ENCODE measurements around the gene MPO. TPM values are rescaled to one million over a fixed set of nuclear protein-coding genes. Genes with fewer than 3 reads are reported as not detected.

MPO gene
- total RNA-seq, 1 donor from 2014 or later, result not detected

- intact Hi-C loops (cut with DNase I), result no loop called here
- Histone ChIP-seq H3K27ac (no peak overlapping the region), H3K4me3 (no peak overlapping the region)
Measured at GRCh38 chr17:58229881-58230280, 50.9 kb downstream of the MPO start.

GRCh38 chr17:58229384-58229783 is 51.4 kb downstream of the MPO start:
- Histone ChIP-seq H3K9me3 (no peaks in the 10 kb centered on the region), H3K4me3 (no peak overlapping the region), H3K27me3 (no peaks in the 10 kb centered on the region), H3K4me1 (no peaks in the 10 kb centered on the region), H3K27ac (no peak overlapping the region), H3K36me3 (no peaks in the 10 kb centered on the region)
- no peak for DNase-seq (ENCODE audit: extremely low spot score in 2 of 2)
- intact Hi-C loops (cut with DNase I), result no loop called here
- TF ChIP-seq POLR2A (IDR thresholded peaks at IDR 0.05), result no peak
- no peak for TF ChIP-seq CTCF (IDR thresholded peaks at IDR 0.05)
- no peak for TF ChIP-seq POLR2AphosphoS5 (IDR thresholded peaks at IDR 0.05; ENCODE audit: insufficient read depth in 1 of 2, low read depth in 1 of 2)

More at GRCh38 chr17:58229881-58230280, 50.9 kb downstream of the MPO start:
- no peaks in the 10 kb centered on the region for H3K9me3 ChIP-seq
- no peaks in the 10 kb centered on the region for H3K27me3 ChIP-seq
- DNase-seq (ENCODE audit: extremely low spot score in 2 of 2), result no peak
- TF ChIP-seq POLR2A (IDR thresholded peaks at IDR 0.05) (no peak), POLR2AphosphoS5 (IDR thresholded peaks at IDR 0.05; ENCODE audit: insufficient read depth in 1 of 2, low read depth in 1 of 2) (no peak), CTCF (IDR thresholded peaks at IDR 0.05) (no peak)
- no peaks in the 10 kb centered on the region for H3K36me3 ChIP-seq
- no peaks in the 10 kb centered on the region for H3K4me1 ChIP-seq

- no peaks in the 10 kb centered on the region for H3K36me3 ChIP-seq
- H3K9me3 ChIP-seq, result no peaks in the 10 kb centered on the region
- no peak overlapping the region for H3K27ac ChIP-seq
- no peaks in the 10 kb centered on the region for H3K27me3 ChIP-seq
- no peaks in the 10 kb centered on the region for H3K4me1 ChIP-seq
- intact Hi-C loops (cut with DNase I), result no loop called here
- TF ChIP-seq POLR2AphosphoS5 (IDR thresholded peaks at IDR 0.05; ENCODE audit: insufficient read depth in 1 of 2, low read depth in 1 of 2), result no peak
- no peak for TF ChIP-seq CTCF (IDR thresholded peaks at IDR 0.05)
- TF ChIP-seq POLR2A (IDR thresholded peaks at IDR 0.05), result no peak
- no peak for DNase-seq (ENCODE audit: extremely low spot score in 2 of 2)
- H3K4me3 ChIP-seq, result no peak overlapping the region
Measured at GRCh38 chr17:58228679-58229078, 52.1 kb downstream of the MPO start.

- intact Hi-C loops (cut with DNase I), result no loop called here
- DNase-seq (ENCODE audit: extremely low spot score in 2 of 2), result no peak
- H3K27me3 ChIP-seq, result no peaks in the 10 kb centered on the region
- H3K4me3 ChIP-seq, result no peak overlapping the region
- H3K4me1 ChIP-seq, result no peaks in the 10 kb centered on the region
- no peak overlapping the region for H3K27ac ChIP-seq
- TF ChIP-seq POLR2AphosphoS5 (IDR thresholded peaks at IDR 0.05; ENCODE audit: insufficient read depth in 1 of 2, low read depth in 1 of 2), result no peak
- no peak for TF ChIP-seq CTCF (IDR thresholded peaks at IDR 0.05)
- TF ChIP-seq POLR2A (IDR thresholded peaks at IDR 0.05), result no peak
- no peaks in the 10 kb centered on the region for H3K9me3 ChIP-seq
- no peaks in the 10 kb centered on the region for H3K36me3 ChIP-seq
Measured at GRCh38 chr17:58227733-58228132, 53.0 kb downstream of the MPO start.

GRCh38 chr17:58224315-58224714 is 56.4 kb downstream of the MPO start:
- no peak overlapping the region for H3K27ac ChIP-seq
- intact Hi-C loops (cut with DNase I), result no loop called here
- TF ChIP-seq CTCF (IDR thresholded peaks at IDR 0.05) (no peak), POLR2AphosphoS5 (IDR thresholded peaks at IDR 0.05; ENCODE audit: insufficient read depth in 1 of 2, low read depth in 1 of 2) (no peak), POLR2A (IDR thresholded peaks at IDR 0.05) (no peak)
- no peaks in the 10 kb centered on the region for H3K36me3 ChIP-seq
- no peak for DNase-seq (ENCODE audit: extremely low spot score in 2 of 2)
- H3K4me3 ChIP-seq, result no peak overlapping the region
- H3K27me3 ChIP-seq, result no peaks in the 10 kb centered on the region
- no peaks in the 10 kb centered on the region for H3K9me3 ChIP-seq
- H3K4me1 ChIP-seq, result peaks cover 7% of the 10 kb centered on the region

Other genes starting within 250 kb of the MPO start
- 16.9 TPM for gene DYNLL2, start 197.5 kb downstream of the MPO start, total RNA-seq
- gene OR4D1, start 132.6 kb downstream of the MPO start, total RNA-seq, result not detected
- gene OR4D2, start 114.0 kb downstream of the MPO start, total RNA-seq, result not detected
- not detected for gene EPX, start 88.2 kb downstream of the MPO start, total RNA-seq
- gene MKS1, start 61.7 kb downstream of the MPO start, total RNA-seq, result 13.0 TPM
- gene LPO, start 42.4 kb downstream of the MPO start, total RNA-seq, result not detected
- 7.1 TPM for gene TSPOAP1, start 47.9 kb upstream of the MPO start, total RNA-seq
- 31.4 TPM for gene SUPT4H1, start 71.3 kb upstream of the MPO start, total RNA-seq
- 27.7 TPM for gene RNF43, start 136.6 kb upstream of the MPO start, total RNA-seq
- 0.25 TPM for gene HSF5, start 207.5 kb upstream of the MPO start, total RNA-seq
- 15.7 TPM for gene MTMR4, start 233.7 kb upstream of the MPO start, total RNA-seq

All from vagina (tissue), 2 donors.